NCI-H1436 treated with DMSO at 0.1 percent for 48 hours (cell line): ENCODE data around the gene TNS3.

Source experiments
- DNase-seq: peaks from one replicate; lab custom pipeline; 2025; lab: John Stamatoyannopoulos, UW

TNS3 gene

GRCh38 chr7:47345857-47346298, 236.0 kb downstream of the TNS3 start:
- DNase-seq, result no peak

GRCh38 chr7:47344171-47344955, 237.5 kb downstream of the TNS3 start:
- DNase-seq, result no peak

GRCh38 chr7:47343061-47343455, 238.9 kb downstream of the TNS3 start:
- no peak for DNase-seq

DNA sequence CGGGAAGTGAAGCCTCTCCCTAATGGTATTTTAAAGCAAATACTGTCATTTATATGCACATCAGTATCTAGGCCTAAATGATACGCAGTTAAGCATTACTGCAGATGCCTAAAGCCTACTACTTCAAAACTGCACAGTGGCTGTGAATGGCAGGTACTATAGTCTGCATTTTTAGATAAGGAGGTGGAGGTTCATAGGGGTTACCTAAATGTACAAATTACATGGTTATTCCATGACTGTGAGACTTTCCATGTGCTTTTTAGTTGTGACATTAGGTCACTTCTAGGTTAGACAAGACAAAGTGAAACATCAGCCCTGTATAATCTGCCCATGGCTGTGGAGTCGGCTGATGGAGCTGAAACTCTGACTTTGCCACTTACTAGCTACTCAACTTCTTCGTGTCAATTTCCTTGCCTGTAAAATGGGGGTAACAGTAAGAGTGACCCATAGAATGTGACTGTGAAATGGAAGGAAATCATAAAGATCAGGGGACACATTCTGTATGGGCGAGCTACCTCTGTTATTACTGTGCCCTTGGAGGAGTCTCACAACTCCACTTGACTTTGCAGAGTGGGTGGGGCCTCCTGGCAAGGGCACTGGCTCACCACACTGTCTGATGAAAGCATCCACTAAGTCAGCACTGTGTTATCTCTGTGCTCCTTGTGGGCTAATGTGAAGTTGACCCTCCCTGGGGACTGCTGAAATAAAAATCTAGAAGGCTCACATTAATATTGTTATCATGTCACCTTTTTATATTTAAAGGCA, 239.4 kb downstream of the TNS3 start:
- no peak for DNase-seq

DNA sequence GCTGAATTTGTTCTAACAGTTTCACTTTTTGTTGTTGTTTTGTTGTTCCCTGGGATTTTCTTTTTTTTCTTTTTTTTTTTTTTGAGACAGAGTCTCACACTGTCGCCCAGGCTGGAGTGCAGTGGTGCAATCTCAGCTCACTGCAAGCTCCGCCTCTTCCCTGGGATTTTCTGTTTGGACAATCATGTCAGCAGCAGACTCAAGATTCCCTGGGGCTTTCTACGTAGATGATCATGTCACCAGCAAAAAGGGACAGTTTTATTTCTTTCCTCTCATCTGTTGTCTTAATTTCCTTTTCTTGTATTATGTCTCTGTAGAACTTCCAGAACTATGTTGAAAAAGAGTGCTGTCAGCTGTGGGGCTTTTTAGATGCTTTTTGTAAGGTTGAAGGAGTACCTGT, 241.4 kb downstream of the TNS3 start:
- no peak for DNase-seq

DNA sequence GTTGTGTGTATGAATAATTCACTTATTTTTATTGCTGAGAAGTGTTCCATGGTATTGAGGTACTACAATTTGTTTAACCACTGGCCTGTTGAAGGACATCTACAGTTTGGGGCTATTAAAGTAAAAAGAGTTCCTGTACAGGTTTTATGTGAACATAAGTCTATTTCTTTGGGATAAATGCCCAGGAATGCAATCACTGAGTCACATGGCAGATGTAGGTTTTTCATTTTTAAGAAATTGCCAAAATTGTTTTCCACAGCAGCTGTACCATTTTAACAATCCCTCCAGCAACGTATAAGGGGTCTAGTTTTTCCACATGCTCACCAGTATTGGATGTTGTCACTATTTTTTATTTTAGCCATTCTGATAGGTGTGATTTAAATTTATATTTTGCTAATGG, 243.9 kb downstream of the TNS3 start:
- DNase-seq, result no peak

- no peak for DNase-seq
Observed at GRCh38 chr7:47337531-47337930, 244.4 kb downstream of the TNS3 start.

DNA sequence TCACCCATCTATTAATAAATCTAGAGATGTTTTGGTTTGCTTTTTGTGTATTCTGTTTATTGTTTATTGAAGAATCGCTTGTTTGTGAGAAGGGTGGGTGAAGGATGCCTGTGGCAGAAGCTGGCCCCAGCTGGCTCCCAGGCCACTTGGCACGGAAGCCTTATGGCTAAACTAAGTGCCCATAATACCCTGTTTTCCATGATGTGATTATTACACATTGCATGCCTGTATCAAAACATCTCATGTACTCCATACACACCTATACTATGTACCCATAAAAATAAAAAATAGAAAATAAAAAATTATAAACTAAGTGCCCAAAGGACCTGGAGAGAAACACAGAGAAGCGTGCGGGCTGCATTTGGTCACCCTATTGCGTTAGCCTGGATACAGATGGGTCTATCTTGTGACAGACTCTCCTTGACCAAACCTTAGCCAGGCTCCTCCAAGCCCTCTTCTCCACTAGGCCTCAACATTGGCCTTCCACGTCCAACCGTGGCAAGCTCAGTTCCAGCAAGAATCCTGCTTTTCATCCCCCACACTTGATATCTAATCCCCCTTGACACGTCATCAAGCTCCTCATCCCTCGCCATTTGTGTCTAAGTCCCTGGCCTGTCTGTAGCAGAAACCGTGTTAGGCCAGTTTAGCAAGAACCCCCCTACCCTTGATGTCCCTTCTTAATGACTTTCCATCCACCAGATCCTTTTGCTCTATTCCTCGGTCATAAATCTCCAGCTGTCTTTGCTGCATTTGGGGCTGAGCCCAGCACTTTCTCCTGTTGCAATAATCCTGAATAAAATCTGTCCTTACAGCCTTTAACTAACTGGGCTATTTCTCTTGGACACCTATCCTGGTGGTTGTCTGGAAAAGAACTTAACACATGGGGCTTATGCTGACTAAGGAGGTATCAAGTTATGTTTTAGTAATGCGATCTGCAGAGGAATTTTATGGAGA, 245.2 kb downstream of the TNS3 start:
- no peak for DNase-seq

DNA sequence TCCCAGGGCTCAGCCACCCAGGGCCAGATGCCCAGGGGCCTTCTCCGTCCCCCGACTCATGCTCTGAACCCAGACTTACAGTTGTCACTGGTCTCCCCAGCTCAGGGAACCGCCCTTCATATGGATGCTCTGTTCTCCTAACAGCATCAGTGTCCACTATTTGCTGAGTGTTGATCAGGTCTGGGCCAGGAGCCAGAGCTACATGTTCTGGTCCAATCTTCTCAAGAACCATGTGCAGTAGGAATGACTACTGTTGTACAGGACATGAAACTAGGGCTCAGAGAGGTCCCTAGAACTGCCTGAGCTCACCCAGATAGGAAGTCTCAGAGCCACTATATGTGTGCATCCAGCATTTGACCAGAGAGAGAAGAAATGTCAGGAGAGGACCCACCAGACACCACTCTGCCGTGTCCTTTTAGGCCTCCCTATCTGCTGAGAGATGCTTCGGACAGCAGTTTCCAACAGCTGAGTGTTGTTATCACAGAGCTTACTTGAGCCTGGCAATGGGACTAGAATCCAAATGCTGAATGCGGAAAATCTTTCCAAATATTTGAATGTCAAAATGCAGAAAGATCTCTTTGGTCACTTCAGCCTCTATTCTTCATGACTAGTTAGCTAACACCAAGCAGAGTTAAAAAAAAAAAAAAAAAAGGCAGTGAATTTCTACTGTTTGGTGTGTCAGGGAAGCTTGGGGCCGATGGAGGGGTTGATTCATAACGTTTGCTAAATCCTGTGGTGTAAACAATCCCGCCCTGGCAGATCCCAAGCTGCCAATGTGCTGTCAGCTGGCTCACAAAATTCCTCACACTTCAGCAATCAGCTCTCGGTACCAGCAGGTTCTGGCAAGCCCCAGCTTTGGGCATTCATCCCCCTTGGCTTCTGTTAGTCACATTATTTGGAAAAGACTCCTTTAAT, 246.1 kb downstream of the TNS3 start:
- DNase-seq, result no peak

- DNase-seq, result no peak
Observed at GRCh38 chr7:47335071-47335470, 246.8 kb downstream of the TNS3 start.

DNA sequence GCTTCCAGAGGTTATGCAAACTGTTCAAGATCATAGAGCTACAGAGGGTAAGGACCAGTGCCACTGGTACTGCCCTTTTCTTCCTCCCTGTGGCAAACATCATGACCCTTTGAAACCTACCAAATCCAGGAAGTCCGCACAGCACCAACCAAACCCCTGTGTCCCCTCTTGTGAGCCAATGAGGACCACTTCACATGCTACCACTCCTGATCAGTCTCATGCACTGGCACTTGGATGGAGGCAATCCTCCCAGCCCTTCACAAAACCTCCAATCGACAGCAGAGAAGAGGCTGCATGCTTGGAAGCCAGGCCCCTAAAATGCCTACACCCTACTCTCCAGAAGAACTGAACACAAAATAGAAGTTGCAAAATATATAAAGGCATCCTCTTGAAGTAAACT, 248.0 kb downstream of the TNS3 start:
- no peak for DNase-seq

GRCh38 chr7:47333554-47333887, 248.4 kb downstream of the TNS3 start:
- no peak for DNase-seq

DNA sequence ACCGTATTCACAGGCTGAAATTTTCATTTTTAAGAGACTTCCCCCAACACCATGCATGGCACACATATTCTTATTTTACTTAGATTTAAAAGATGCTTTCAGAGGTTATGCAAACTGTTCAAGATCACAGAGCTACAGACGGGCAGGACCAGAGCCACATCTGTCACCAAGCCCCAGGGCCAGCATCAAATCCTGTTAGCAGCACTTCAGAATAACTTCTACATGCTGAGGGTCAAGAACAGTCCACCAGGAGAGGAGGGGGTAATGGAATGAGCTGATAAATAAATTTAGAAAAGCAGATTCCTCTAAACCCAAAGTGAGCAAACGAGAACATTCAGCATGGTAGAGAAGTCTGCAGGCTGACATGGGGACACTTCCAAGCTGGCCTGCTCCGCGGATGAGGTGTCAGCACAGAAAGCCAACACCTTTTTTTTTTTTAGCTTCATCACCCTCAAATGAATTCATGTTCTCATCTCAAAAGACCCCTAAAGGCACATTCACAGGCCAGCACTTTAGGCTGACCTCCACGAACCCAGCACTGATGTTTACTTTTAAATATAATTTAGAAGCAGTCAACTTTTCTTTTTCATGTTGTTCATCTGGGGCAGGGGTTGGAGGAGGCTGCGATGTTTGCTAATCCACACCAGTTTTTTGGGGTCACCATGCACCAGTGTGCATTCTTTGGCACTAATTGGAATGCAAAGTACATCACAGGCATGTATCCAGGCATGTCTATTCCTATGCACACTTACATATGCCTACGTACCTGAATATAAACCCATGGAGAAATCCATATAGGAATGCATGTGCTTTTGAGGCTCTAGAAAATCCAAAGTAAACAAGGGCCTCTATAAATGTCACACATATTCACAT, 249.0 kb downstream of the TNS3 start:
- no peak for DNase-seq

DNA sequence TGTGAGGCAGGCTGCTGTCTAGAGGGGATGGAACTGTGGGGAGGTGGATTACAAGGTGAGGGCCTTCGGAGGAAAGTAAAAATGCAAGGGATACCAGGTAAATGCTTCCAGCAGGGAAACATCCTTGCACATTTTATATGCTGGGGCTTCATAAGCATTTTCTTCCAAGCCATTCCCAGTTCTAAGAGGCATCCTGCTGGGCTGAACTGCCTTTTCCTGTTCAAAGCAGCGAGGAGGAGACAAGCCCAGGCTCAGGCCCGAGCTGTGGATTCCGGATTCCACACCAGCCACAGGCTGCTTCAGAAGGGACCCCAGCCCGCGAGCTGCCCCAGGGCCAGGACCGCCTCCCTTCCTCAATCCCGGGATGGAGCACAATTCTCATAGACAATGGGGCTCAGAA, 249.7 kb downstream of the TNS3 start:
- no peak for DNase-seq

GRCh38 chr7:47331179-47331565, 250.7 kb downstream of the TNS3 start:
- DNase-seq, result no peak

- no peak for DNase-seq
Observed at GRCh38 chr7:47330561-47331178, 251.2 kb downstream of the TNS3 start.

GRCh38 chr7:47330026-47330425, 251.9 kb downstream of the TNS3 start:
- DNase-seq, result no peak

- DNase-seq, result no peak
Observed at GRCh38 chr7:47329320-47329926, 252.5 kb downstream of the TNS3 start.
